ENCODE data around the gene NFYA. TPM values are rescaled to one million over a fixed set of nuclear protein-coding genes. Genes with fewer than 3 reads are reported as not detected.

Gene NFYA
- total RNA-seq, 1 experiment from 2014 or later, result 28.7 TPM

GRCh38 chr6:41073203-41073967, 611 bp downstream of the NFYA start (continued):
- peak in 1 of 3 experiments; percentile 12; a peak in 1 of 6 replicates for TF ChIP-seq CTCF (IDR thresholded peaks at IDR 0.05 in 2 of 3, conservative IDR thresholded peaks at IDR 0.05 in 1 of 3; ENCODE audit: borderline replicate concordance in 1 of 3, insufficient read depth in 1 of 3, low read depth in 2 of 3, low read length in 2 of 3)
- peak; percentile 98 for TF ChIP-seq ZFX (IDR thresholded peaks at IDR 0.05)
- TF ChIP-seq EZH2phosphoT487 (IDR thresholded peaks at IDR 0.05; ENCODE audit: borderline replicate concordance), result no peak

GRCh38 chr6:41073968-41074691, 1.4 kb downstream of the NFYA start:
- Histone ChIP-seq H3K27ac (ENCODE audit: low read depth, low read length) (peak overlapping the region; percentile 98), H3K4me2 (ENCODE audit: low read length) (peak overlapping the region; percentile 93), H3K27me3 (ENCODE audit: insufficient read depth, low read length) (no peaks in the 10 kb centered on the region), H3K79me2 (ENCODE audit: insufficient read depth, low read length) (peaks cover 72% of the 10 kb centered on the region), H3K9ac (ENCODE audit: low read length) (peak overlapping the region; percentile 94), H3K36me3 (ENCODE audit: control insufficient read depth in 1 of 2, insufficient read depth in 2 of 2, low read length in 2 of 2) (peaks cover 5 to 6% of the 10 kb centered on the region in 2 experiments), H2AFZ (ENCODE audit: low read depth, low read length, poor library complexity, severe bottlenecking) (no peak overlapping the region), H3K9me2 (ENCODE audit: insufficient read depth) (no peaks in the 10 kb centered on the region), H3K4me1 (ENCODE audit: control insufficient read depth in 1 of 2, insufficient read depth in 2 of 2, low read length in 2 of 2) (peaks cover 7 to 16% of the 10 kb centered on the region in 2 experiments; a peak in 3 of 4 replicates), H3K4me3 (replicated peaks in 1 of 2; ENCODE audit: low read depth in 1 of 2, low read length in 2 of 2) (peak overlapping the region; percentile 67 to 77), H3K9me3 (ENCODE audit: control insufficient read depth in 1 of 2, insufficient read depth in 1 of 2, low read depth in 1 of 2, low read length in 2 of 2) (no peaks in the 10 kb centered on the region), H4K20me1 (ENCODE audit: insufficient read depth) (no peaks in the 10 kb centered on the region)
- POLR2A ChIA-PET, result no interaction called here
- CTCF ChIA-PET, result no interaction called here
- TF ChIP-seq FOSL1 (IDR thresholded peaks at IDR 0.05; ENCODE audit: low read depth), result no peak
- no peak for TF ChIP-seq ELF1 (IDR thresholded peaks at IDR 0.05; ENCODE audit: borderline replicate concordance, low read depth)
- TF ChIP-seq SIN3A (IDR thresholded peaks at IDR 0.05; ENCODE audit: low read depth), result no peak
- peak; percentile 28; the same call in 1 of the 2 replicates for TF ChIP-seq MAX (IDR thresholded peaks at IDR 0.05)
- no peak for TF ChIP-seq ZBTB33 (IDR thresholded peaks at IDR 0.05; ENCODE audit: extremely low read depth, insufficient replicate concordance, low read length)
- TF ChIP-seq SP1 (IDR thresholded peaks at IDR 0.05; ENCODE audit: low read depth), result no peak
- RAD21 ChIA-PET (ENCODE audit: low non-redundant PET in 1 of 2, low total read pairs in 2 of 2, uncharacterized antibody in 2 of 2, unreplicated experiment in 2 of 2), result no interaction called here
- TSS peak; percentile 78 for BruUV-seq (replicated peaks)
- intact Hi-C loops (cut with micrococcal nuclease), result no loop called here
- DNase-seq (ENCODE audit: low read depth, low spot score), result no peak
- no peak for ATAC-seq

All from HCT116 (cell line).